Measurements from ENCODE around the gene RAB27A. TPM values are rescaled to one million over a fixed set of nuclear protein-coding genes. Genes with fewer than 3 reads are reported as not detected.

RAB27A gene
- total and polyA plus RNA-seq, 2 experiments from 2014 or later: 3.2 to 5.8 TPM

DNA sequence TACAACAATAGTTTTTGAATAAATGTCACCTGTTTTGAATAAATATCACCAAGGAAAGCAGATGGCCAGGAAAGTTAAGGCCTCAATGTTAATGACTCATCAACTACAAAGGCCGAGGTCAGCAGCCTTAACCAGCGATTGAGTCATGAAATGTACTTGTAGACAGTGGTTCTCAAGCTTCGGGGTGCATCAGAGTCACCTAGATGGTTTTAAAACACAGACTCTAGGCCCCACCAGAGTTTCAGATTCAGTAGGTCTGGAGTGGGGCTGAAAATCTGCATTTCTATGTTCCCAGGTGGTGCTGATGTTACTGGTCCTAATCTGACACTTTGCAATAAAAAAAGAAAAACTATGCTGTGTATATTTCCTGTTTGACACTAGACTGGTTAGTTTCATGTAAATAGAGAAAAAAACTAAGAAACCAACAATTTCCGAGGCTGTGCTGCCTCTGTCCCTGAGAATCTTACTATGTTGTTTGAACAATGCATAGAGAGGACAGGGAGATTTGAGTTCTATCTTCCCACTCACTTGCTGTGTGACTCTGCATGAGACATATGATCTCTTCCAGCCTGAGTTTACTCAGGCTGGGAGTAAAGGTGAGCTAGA, 9.8 kb downstream of the RAB27A start:
- Mint-ChIP-seq H3K27me3 (ENCODE audit: insufficient read depth, low read depth, poor library complexity) (no peaks in the 10 kb centered on the region), H3K4me1 (peaks cover 6% of the 10 kb centered on the region), H3K4me3 (no peak overlapping the region), H3K36me3 (ENCODE audit: low read depth) (no peaks in the 10 kb centered on the region), H3K27ac (no peak overlapping the region), H3K9me3 (no peaks in the 10 kb centered on the region)
- Histone ChIP-seq H3K27ac (ENCODE audit: low read depth) (no peak overlapping the region), H3F3A (replicated peaks; ENCODE audit: low read depth) (no peaks in the 10 kb centered on the region), H3K4me3 (no peak overlapping the region), H3K9me2 (ENCODE audit: insufficient read depth) (no peaks in the 10 kb centered on the region), H3K79me2 (replicated peaks; ENCODE audit: insufficient read depth) (no peaks in the 10 kb centered on the region), H3K4me1 (ENCODE audit: insufficient read depth) (no peaks in the 10 kb centered on the region), H2AFZ (no peak overlapping the region), H4K20me1 (replicated peaks; ENCODE audit: insufficient read depth) (no peaks in the 10 kb centered on the region), H3K27me3 (ENCODE audit: insufficient read depth) (no peaks in the 10 kb centered on the region), H3K36me3 (ENCODE audit: insufficient read depth) (no peaks in the 10 kb centered on the region), H3K4me2 (no peak overlapping the region)
- ATAC-seq: no peak
- no peak for TF ChIP-seq CREB1 (CRISPR knock-in tag; IDR thresholded peaks at IDR 0.05; ENCODE audit: low read depth)
- TF ChIP-seq, protein P1, sequence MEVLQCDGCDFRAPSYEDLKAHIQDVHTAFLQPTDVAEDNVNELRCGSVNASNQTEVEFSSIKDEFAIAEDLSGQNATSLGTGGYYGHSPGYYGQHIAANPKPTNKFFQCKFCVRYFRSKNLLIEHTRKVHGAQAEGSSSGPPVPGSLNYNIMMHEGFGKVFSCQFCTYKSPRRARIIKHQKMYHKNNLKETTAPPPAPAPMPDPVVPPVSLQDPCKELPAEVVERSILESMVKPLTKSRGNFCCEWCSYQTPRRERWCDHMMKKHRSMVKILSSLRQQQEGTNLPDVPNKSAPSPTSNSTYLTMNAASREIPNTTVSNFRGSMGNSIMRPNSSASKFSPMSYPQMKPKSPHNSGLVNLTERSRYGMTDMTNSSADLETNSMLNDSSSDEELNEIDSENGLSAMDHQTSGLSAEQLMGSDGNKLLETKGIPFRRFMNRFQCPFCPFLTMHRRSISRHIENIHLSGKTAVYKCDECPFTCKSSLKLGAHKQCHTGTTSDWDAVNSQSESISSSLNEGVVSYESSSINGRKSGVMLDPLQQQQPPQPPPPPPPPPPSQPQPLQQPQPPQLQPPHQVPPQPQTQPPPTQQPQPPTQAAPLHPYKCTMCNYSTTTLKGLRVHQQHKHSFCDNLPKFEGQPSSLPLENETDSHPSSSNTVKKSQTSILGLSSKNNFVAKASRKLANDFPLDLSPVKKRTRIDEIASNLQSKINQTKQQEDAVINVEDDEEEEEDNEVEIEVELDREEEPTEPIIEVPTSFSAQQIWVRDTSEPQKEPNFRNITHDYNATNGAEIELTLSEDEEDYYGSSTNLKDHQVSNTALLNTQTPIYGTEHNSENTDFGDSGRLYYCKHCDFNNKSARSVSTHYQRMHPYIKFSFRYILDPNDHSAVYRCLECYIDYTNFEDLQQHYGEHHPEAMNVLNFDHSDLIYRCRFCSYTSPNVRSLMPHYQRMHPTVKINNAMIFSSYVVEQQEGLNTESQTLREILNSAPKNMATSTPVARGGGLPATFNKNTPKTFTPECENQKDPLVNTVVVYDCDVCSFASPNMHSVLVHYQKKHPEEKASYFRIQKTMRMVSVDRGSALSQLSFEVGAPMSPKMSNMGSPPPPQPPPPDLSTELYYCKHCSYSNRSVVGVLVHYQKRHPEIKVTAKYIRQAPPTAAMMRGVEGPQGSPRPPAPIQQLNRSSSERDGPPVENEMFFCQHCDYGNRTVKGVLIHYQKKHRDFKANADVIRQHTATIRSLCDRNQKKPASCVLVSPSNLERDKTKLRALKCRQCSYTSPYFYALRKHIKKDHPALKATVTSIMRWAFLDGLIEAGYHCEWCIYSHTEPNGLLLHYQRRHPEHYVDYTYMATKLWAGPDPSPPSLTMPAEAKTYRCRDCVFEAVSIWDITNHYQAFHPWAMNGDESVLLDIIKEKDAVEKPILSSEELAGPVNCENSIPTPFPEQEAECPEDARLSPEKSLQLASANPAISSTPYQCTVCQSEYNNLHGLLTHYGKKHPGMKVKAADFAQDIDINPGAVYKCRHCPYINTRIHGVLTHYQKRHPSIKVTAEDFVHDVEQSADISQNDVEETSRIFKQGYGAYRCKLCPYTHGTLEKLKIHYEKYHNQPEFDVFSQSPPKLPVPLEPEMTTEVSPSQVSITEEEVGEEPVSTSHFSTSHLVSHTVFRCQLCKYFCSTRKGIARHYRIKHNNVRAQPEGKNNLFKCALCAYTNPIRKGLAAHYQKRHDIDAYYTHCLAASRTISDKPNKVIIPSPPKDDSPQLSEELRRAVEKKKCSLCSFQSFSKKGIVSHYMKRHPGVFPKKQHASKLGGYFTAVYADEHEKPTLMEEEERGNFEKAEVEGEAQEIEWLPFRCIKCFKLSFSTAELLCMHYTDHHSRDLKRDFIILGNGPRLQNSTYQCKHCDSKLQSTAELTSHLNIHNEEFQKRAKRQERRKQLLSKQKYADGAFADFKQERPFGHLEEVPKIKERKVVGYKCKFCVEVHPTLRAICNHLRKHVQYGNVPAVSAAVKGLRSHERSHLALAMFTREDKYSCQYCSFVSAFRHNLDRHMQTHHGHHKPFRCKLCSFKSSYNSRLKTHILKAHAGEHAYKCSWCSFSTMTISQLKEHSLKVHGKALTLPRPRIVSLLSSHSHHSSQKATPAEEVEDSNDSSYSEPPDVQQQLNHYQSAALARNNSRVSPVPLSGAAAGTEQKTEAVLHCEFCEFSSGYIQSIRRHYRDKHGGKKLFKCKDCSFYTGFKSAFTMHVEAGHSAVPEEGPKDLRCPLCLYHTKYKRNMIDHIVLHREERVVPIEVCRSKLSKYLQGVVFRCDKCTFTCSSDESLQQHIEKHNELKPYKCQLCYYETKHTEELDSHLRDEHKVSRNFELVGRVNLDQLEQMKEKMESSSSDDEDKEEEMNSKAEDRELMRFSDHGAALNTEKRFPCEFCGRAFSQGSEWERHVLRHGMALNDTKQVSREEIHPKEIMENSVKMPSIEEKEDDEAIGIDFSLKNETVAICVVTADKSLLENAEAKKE (CRISPR knock-in tag; IDR thresholded peaks at IDR 0.05): no peak
- no peak for TF ChIP-seq NANOG (IDR thresholded peaks at IDR 0.05; ENCODE audit: borderline replicate concordance)
- TF ChIP-seq, protein P2, sequence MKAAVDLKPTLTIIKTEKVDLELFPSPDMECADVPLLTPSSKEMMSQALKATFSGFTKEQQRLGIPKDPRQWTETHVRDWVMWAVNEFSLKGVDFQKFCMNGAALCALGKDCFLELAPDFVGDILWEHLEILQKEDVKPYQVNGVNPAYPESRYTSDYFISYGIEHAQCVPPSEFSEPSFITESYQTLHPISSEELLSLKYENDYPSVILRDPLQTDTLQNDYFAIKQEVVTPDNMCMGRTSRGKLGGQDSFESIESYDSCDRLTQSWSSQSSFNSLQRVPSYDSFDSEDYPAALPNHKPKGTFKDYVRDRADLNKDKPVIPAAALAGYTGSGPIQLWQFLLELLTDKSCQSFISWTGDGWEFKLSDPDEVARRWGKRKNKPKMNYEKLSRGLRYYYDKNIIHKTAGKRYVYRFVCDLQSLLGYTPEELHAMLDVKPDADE (IDR thresholded peaks at IDR 0.05): no peak
- TF ChIP-seq EZH2phosphoT487 (IDR thresholded peaks at IDR 0.05; ENCODE audit: unreplicated experiment): no peak
- TF ChIP-seq, protein P3, sequence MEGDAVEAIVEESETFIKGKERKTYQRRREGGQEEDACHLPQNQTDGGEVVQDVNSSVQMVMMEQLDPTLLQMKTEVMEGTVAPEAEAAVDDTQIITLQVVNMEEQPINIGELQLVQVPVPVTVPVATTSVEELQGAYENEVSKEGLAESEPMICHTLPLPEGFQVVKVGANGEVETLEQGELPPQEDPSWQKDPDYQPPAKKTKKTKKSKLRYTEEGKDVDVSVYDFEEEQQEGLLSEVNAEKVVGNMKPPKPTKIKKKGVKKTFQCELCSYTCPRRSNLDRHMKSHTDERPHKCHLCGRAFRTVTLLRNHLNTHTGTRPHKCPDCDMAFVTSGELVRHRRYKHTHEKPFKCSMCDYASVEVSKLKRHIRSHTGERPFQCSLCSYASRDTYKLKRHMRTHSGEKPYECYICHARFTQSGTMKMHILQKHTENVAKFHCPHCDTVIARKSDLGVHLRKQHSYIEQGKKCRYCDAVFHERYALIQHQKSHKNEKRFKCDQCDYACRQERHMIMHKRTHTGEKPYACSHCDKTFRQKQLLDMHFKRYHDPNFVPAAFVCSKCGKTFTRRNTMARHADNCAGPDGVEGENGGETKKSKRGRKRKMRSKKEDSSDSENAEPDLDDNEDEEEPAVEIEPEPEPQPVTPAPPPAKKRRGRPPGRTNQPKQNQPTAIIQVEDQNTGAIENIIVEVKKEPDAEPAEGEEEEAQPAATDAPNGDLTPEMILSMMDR (conservative IDR thresholded peaks at IDR 0.05; ENCODE audit: low read depth in 2 of 2): no peak
- TF ChIP-seq STAT1 (IDR thresholded peaks at IDR 0.05; ENCODE audit: unreplicated experiment): no peak
- TF ChIP-seq, protein P4, sequence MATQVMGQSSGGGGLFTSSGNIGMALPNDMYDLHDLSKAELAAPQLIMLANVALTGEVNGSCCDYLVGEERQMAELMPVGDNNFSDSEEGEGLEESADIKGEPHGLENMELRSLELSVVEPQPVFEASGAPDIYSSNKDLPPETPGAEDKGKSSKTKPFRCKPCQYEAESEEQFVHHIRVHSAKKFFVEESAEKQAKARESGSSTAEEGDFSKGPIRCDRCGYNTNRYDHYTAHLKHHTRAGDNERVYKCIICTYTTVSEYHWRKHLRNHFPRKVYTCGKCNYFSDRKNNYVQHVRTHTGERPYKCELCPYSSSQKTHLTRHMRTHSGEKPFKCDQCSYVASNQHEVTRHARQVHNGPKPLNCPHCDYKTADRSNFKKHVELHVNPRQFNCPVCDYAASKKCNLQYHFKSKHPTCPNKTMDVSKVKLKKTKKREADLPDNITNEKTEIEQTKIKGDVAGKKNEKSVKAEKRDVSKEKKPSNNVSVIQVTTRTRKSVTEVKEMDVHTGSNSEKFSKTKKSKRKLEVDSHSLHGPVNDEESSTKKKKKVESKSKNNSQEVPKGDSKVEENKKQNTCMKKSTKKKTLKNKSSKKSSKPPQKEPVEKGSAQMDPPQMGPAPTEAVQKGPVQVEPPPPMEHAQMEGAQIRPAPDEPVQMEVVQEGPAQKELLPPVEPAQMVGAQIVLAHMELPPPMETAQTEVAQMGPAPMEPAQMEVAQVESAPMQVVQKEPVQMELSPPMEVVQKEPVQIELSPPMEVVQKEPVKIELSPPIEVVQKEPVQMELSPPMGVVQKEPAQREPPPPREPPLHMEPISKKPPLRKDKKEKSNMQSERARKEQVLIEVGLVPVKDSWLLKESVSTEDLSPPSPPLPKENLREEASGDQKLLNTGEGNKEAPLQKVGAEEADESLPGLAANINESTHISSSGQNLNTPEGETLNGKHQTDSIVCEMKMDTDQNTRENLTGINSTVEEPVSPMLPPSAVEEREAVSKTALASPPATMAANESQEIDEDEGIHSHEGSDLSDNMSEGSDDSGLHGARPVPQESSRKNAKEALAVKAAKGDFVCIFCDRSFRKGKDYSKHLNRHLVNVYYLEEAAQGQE (IDR thresholded peaks at IDR 0.05; ENCODE audit: unreplicated experiment): no peak
- no peak for TF ChIP-seq EZH2 (IDR thresholded peaks at IDR 0.05; ENCODE audit: low read depth, unreplicated experiment)
- no peak for TF ChIP-seq POLR2AphosphoS5 (IDR thresholded peaks at IDR 0.05; ENCODE audit: low read depth)
- TF ChIP-seq JUNB (IDR thresholded peaks at IDR 0.05; ENCODE audit: unreplicated experiment): no peak
- no peak for TF ChIP-seq ZNF331 (CRISPR knock-in tag; IDR thresholded peaks at IDR 0.05; ENCODE audit: low read depth)
- no peak for TF ChIP-seq ZNF114 (CRISPR knock-in tag; IDR thresholded peaks at IDR 0.05)
- no peak for DNase-seq (ENCODE audit: low spot score)
